OCI-LY1 (cell line): ENCODE measurements around the gene RAET1E.

Experiments
- EZH2 ChIP-seq: fragments of 200-600 bp; sonication (generic), shearing (Covaris generic); IDR thresholded peaks from 2 replicates; pipeline ENCODE4 v1.8.0; 2017; ENCODE audit warnings: borderline replicate concordance, mixed run types, mild to moderate bottlenecking, antibody characterized with exemption, low read length, moderate library complexity, mixed read lengths
- TF ChIP-seq, protein P1 (sequence below): fragments of 200-600 bp; sonication (generic), shearing (Covaris generic); IDR thresholded peaks from 2 replicates; pipeline ENCODE4 v1.5.1; 2017; ENCODE audit warnings: mild to moderate bottlenecking, antibody characterized with exemption, low read length, moderate library complexity, mixed read lengths

DNA sequence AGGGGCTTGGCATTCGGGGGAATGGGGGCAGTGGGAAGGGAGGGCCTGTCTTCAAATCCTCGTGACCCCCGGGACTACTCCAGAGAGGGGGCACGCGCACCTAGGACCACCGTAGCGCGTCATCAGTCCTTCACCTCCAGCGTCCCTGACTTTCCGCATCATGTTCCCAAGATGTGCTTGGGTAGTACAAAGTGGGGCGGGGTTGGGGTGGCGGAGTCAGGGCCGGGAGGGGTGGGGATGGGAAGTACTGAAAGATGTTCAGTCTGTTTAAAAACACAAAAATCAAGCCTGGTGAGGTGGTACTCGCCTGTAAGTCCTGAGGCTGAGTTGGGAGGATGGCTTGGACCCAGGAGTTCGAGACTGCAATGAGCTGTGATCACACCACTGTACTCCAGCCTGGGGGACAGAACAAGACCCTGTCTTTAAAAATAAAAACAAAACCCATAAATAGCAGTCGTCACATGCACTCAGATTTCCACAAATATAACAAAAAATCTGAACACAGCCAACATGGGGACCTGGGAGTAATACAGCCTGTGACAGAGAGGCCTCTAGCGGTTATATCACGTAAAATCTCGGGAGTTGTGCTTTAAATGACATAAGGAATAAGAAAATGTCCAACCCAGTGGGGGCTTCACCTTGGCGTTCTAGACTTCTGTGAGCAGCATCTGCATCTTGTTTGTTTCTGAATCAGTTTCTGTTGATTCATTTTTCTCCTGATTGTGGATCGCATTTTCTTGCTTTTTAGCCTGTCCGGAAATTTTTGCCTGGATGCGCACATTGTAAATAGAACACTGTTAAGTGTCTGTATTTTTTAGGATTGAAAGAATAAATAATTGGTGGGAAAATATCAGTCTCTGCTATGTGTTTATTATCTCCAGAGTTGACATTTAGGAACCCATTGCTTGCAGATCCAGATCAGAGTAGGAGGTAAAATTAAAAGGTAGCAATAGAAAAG, 33.1 kb downstream of the RAET1E start:
- TF ChIP-seq, protein P1, sequence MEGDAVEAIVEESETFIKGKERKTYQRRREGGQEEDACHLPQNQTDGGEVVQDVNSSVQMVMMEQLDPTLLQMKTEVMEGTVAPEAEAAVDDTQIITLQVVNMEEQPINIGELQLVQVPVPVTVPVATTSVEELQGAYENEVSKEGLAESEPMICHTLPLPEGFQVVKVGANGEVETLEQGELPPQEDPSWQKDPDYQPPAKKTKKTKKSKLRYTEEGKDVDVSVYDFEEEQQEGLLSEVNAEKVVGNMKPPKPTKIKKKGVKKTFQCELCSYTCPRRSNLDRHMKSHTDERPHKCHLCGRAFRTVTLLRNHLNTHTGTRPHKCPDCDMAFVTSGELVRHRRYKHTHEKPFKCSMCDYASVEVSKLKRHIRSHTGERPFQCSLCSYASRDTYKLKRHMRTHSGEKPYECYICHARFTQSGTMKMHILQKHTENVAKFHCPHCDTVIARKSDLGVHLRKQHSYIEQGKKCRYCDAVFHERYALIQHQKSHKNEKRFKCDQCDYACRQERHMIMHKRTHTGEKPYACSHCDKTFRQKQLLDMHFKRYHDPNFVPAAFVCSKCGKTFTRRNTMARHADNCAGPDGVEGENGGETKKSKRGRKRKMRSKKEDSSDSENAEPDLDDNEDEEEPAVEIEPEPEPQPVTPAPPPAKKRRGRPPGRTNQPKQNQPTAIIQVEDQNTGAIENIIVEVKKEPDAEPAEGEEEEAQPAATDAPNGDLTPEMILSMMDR, result peak; percentile 79
- no peak for TF ChIP-seq EZH2
